ENCODE measurements around the gene CLDN4.

- no peak for TF ChIP-seq CTCF (IDR thresholded peaks at IDR 0.05)
- no peak for TF ChIP-seq ZFX (IDR thresholded peaks at IDR 0.05; ENCODE audit: borderline replicate concordance)
Measured at GRCh38 chr7:73872056-73872908, 41.5 kb downstream of the CLDN4 start.
